SK-N-SH (cell line): ENCODE results near the gene CREG1. TPM values are rescaled to one million over a fixed set of nuclear protein-coding genes. Genes with fewer than 3 reads are reported as not detected.

Experiments used
- CTCF ChIA-PET: fragments of 300-600, 350-600 bp; formaldehyde crosslinking; extraction: SDS; loops from one replicate; lab custom pipeline; 2021; lab: Yijun Ruan, JAX
- POLR2A ChIA-PET: fragments of 350-600 bp; sonication (Branson Sonifier 250); formaldehyde crosslinking; extraction: SDS; loops from one replicate; lab custom pipeline; 2020; ENCODE audit warnings: antibody characterized with exemption, inconsistent platforms; lab: Yijun Ruan, JAX
- DNase-seq: peaks from one replicate; pipeline ENCODE4 v3.0.0; 2012
- H2AFZ ChIP-seq: fragments of 200-600 bp; sonication (generic); 2 replicates; pipeline ENCODE4 v1.8.1; 2016; ENCODE audit warnings: antibody characterized with exemption, mild to moderate bottlenecking, low read depth
- H3F3A ChIP-seq: fragments of 200-600 bp; sonication (generic); replicated peaks from 2 replicates; pipeline ENCODE3; 2016; ENCODE audit warnings: antibody characterized with exemption, mild to moderate bottlenecking; ENCODE audit not compliant: insufficient read depth
- H3K27ac ChIP-seq, 2 experiments: fragments of 200-500 bp in 1 of 2; fragments of 200-600 bp in 1 of 2; sonication (Bioruptor generic) in 1 of 2; sonication (generic), shearing (Covaris generic) in 1 of 2; 2 replicates each; pipeline versions ENCODE4 v1.5.1 to v1.6.1; 2014 to 2016; ENCODE audit warnings: low read depth in 2 of 2, inconsistent platforms in 1 of 2, low read length in 1 of 2, mild to moderate bottlenecking in 1 of 2, mixed read lengths in 1 of 2
- H3K27me3 ChIP-seq: fragments of 200-600 bp; sonication (generic), shearing (Covaris generic); 2 replicates; pipeline ENCODE4 v1.6.1; 2016; ENCODE audit warnings: mixed run types; ENCODE audit not compliant: insufficient read depth
- H3K36me3 ChIP-seq, 2 experiments: fragments of 200-500 bp in 1 of 2; fragments of 200-600 bp in 1 of 2; sonication (Bioruptor generic) in 1 of 2; sonication (generic) in 1 of 2; replicated peaks in 1 of 2; 2 replicates each; pipeline versions ENCODE3 to v1.5.1; 2014 to 2016; ENCODE audit warnings: low read length in 1 of 2, mild to moderate bottlenecking in 1 of 2; ENCODE audit not compliant: insufficient read depth in 2 of 2, control insufficient read depth in 1 of 2
- H3K4me1 ChIP-seq, 2 experiments: fragments of 200-500 bp in 1 of 2; fragments of 200-600 bp in 1 of 2; sonication (Bioruptor generic) in 1 of 2; sonication (generic), shearing (Covaris generic) in 1 of 2; 2 replicates each; pipeline versions ENCODE4 v1.5.1 to v1.6.1; 2014 to 2016; ENCODE audit warnings: low read depth in 1 of 2, low read length in 1 of 2, mixed run types in 1 of 2; ENCODE audit not compliant: insufficient read depth in 2 of 2, control insufficient read depth in 1 of 2
- H3K4me2 ChIP-seq: fragments of 200-600 bp; sonication (generic), shearing (Covaris generic); 2 replicates; pipeline ENCODE4 v1.6.1; 2017; ENCODE audit warnings: mixed run types
- H3K4me3 ChIP-seq, 2 experiments: fragments of 200-500 bp in 1 of 2; fragments of 200-600 bp in 1 of 2; sonication (Bioruptor generic) in 1 of 2; sonication (generic), shearing (Covaris generic) in 1 of 2; 2 replicates each; pipeline versions ENCODE4 v1.5.1 to v1.8.1; 2014 to 2016; ENCODE audit warnings: low read depth in 2 of 2, inconsistent platforms in 1 of 2, low read length in 1 of 2, mild to moderate bottlenecking in 1 of 2, mixed read lengths in 1 of 2, moderate library complexity in 1 of 2
- H3K79me2 ChIP-seq: fragments of 200-600 bp; sonication (generic); 2 replicates; pipeline ENCODE4 v1.8.1; 2017; ENCODE audit warnings: mild to moderate bottlenecking; ENCODE audit not compliant: insufficient read depth
- H3K9ac ChIP-seq: fragments of 200-600 bp; sonication (generic); 2 replicates; pipeline ENCODE4 v1.6.1; 2017; ENCODE audit warnings: mixed run types
- H3K9me2 ChIP-seq: fragments of 200-600 bp; sonication (generic); 2 replicates; pipeline ENCODE4 v1.6.1; 2017; ENCODE audit warnings: mixed run types
- H3K9me3 ChIP-seq: fragments of 200-600 bp; sonication (generic); 2 replicates; pipeline ENCODE4 v1.6.1; 2017; ENCODE audit warnings: mixed run types, mild to moderate bottlenecking, moderate library complexity
- H4K20me1 ChIP-seq: fragments of 200-600 bp; sonication (generic); 2 replicates; pipeline ENCODE4 v1.6.1; 2017; ENCODE audit warnings: mild to moderate bottlenecking, mixed run types; ENCODE audit not compliant: insufficient read depth
- FOSL2 ChIP-seq: IDR thresholded peaks from 2 replicates; pipeline ENCODE4 v1.4.0; 2012; ENCODE audit warnings: low read depth, mild to moderate bottlenecking, moderate library complexity, borderline replicate concordance
- FOXJ3 ChIP-seq: sonication (generic); formaldehyde crosslinking; IDR thresholded peaks from 2 replicates; pipeline ENCODE4 v1.5.1; 2020; ENCODE audit warnings: mild to moderate bottlenecking, missing genetic modification reagents
- GABPA ChIP-seq: IDR thresholded peaks from 2 replicates; pipeline ENCODE4 v1.4.0; 2012; ENCODE audit warnings: low read depth, mild to moderate bottlenecking
- GATA2 ChIP-seq: sonication (generic); formaldehyde crosslinking; IDR thresholded peaks from 2 replicates; pipeline ENCODE4 v1.5.0; 2020; ENCODE audit warnings: mild to moderate bottlenecking, missing genetic modification reagents
- IRF3 ChIP-seq: fragments of 150-350 bp; IDR thresholded peaks from 2 replicates; pipeline ENCODE4 v1.6.1; 2016; ENCODE audit warnings: mild to moderate bottlenecking, low read depth, low read length
- JUND ChIP-seq: IDR thresholded peaks from 2 replicates; pipeline ENCODE4 v1.4.0; 2012
- MXI1 ChIP-seq: IDR thresholded peaks from 2 replicates; pipeline ENCODE4 v1.6.1; 2012; ENCODE audit warnings: mild to moderate bottlenecking, low read depth, low read length, improper control_type of control experiment
- NFIC ChIP-seq: IDR thresholded peaks from 2 replicates; pipeline ENCODE4 v1.4.0; 2012; ENCODE audit warnings: borderline replicate concordance
- NRF1 ChIP-seq: IDR thresholded peaks from 2 replicates; pipeline ENCODE4 v1.6.1; 2012; ENCODE audit warnings: low read depth, mild to moderate bottlenecking, low read length
- POLR2AphosphoS5 ChIP-seq: IDR thresholded peaks from 2 replicates; pipeline ENCODE4 v1.6.1; 2012; ENCODE audit warnings: low read depth, low read length
- RAD21 ChIP-seq: IDR thresholded peaks from 2 replicates; pipeline ENCODE4 v1.6.1; 2012; ENCODE audit warnings: mild to moderate bottlenecking, low read length
- RFX5 ChIP-seq: IDR thresholded peaks from 2 replicates; pipeline ENCODE4 v1.6.1; 2012; ENCODE audit warnings: mild to moderate bottlenecking, improper control_type of control experiment, low read length
- RXRA ChIP-seq: IDR thresholded peaks from 2 replicates; pipeline ENCODE4 v1.4.0; 2012; ENCODE audit warnings: low read depth, mild to moderate bottlenecking, borderline replicate concordance
- SMC3 ChIP-seq: IDR thresholded peaks from 2 replicates; pipeline ENCODE4 v1.6.1; 2012; ENCODE audit warnings: low read depth, low read length, improper control_type of control experiment
- TCF12 ChIP-seq: IDR thresholded peaks from 2 replicates; pipeline ENCODE4 v1.4.0; 2012
- USF1 ChIP-seq: IDR thresholded peaks from 2 replicates; pipeline ENCODE4 v1.4.0; 2012; ENCODE audit warnings: low read depth, borderline replicate concordance
- YY1 ChIP-seq: IDR thresholded peaks from 2 replicates; pipeline ENCODE4 v1.4.0; 2012; ENCODE audit warnings: low read depth, mild to moderate bottlenecking
- ZBTB33 ChIP-seq: IDR thresholded peaks from 2 replicates; pipeline ENCODE4 v1.4.0; 2012; ENCODE audit warnings: low read depth, borderline replicate concordance
- WGBS: methylation state at CpG from one replicate; pipeline ENCODE4 v1.1.6; 2017; ENCODE audit warnings: low lambda C conversion rate; 5-methylcytosine and 5-hydroxymethylcytosine counted together
- polyA plus RNA-seq, 3 experiments: library from polyadenylated mRNA; depleted of rRNA; stranded (reverse); fragments of >200 nt; gene quantifications; 2 replicates each; pipeline ENCODE4 v1.2.3, GENCODE V29; 2012
- TF ChIP-seq, protein P1 (sequence below): IDR thresholded peaks from 2 replicates; pipeline ENCODE4; 2012

CREG1 gene
- polyA plus RNA-seq, 1 of the 3 experiments (the other 2 are of a cell fraction) = 26.1 TPM

DNA sequence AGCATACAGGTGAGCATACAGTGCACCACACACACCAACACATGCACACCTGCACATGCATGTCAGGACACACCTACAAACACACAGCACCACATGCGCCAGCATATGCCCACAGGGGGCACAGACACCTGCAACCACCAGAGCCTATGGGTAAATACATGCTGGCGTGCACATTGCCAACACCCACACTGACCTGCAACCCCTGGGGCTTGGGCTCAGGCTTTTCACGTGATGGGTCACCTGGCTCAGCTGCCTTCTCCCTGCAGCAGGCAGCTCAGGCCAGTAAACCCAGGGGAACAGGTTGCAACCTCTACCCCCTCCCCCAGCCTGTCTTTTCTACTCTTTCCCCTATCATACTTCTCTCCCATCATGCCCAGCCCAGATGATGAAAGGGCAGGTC is 43.3 kb downstream of the CREG1 start:
- Histone ChIP-seq H3F3A (no peaks in the 10 kb centered on the region), H3K4me1 (no peaks in the 10 kb centered on the region), H3K4me3 (no peak overlapping the region), H3K9ac (no peak overlapping the region), H3K36me3 (no peaks in the 10 kb centered on the region), H3K27ac (no peak overlapping the region), H3K9me3 (no peaks in the 10 kb centered on the region), H4K20me1 (no peaks in the 10 kb centered on the region), H3K27me3 (no peaks in the 10 kb centered on the region; the same call in 1 of the 2 replicates), H3K79me2 (no peaks in the 10 kb centered on the region), H2AFZ (no peak overlapping the region), H3K9me2 (no peaks in the 10 kb centered on the region), H3K4me2 (no peak overlapping the region)
- DNase-seq = no peak
- 42% methylated on average over 3 of the region's 3 CpGs for WGBS
- ChIA-PET POLR2A (no interaction called here), CTCF (interaction anchor here (1.0 kb wide), 1 partner anchor 30 kb away, joined by 4 read pairs; no protein-coding TSS in a partner anchor)
- TF ChIP-seq USF1 (no peak), IRF3 (no peak), TCF12 (no peak), MXI1 (no peak), RXRA (no peak), RAD21 (no peak), RFX5 (no peak), ZBTB33 (no peak), FOXJ3 (no peak), NRF1 (no peak), NFIC (no peak), GABPA (no peak), GATA2 (no peak), JUND (no peak), YY1 (no peak)

DNA sequence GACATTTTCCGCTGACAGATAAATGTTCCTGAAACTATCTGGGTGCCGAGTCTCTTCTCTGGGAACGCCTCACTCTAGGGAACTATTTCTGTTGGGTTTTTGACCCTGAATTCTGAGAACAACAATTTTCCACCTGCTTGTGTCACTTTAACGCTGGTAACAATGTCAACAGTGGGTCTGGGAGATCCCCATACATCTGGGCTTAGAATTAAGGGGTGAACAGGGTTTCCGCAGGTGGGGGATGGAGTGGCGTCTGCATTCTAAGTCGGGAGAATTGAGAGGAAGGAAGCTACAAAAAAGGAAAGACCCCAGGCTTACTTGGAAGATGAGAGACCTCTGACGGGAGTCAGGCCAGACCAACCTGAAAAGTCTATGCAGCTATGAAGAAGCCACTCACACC is 44.0 kb downstream of the CREG1 start:
- Histone ChIP-seq H3K4me2 (no peak overlapping the region), H3F3A (no peaks in the 10 kb centered on the region), H2AFZ (no peak overlapping the region), H3K36me3 (no peaks in the 10 kb centered on the region), H3K27ac (no peak overlapping the region), H3K9ac (no peak overlapping the region), H3K4me1 (no peaks in the 10 kb centered on the region), H3K9me2 (no peaks in the 10 kb centered on the region), H3K9me3 (no peaks in the 10 kb centered on the region), H3K79me2 (no peaks in the 10 kb centered on the region), H3K4me3 (no peak overlapping the region), H4K20me1 (no peaks in the 10 kb centered on the region), H3K27me3 (no peaks in the 10 kb centered on the region; the same call in 1 of the 2 replicates)
- DNase-seq = no peak
- ChIA-PET CTCF (interaction anchor here (0.9 to 1.0 kb wide), 2 partner anchors 31 to 39 kb away, joined by 3 to 4 read pairs; no protein-coding TSS in a partner anchor), POLR2A (interaction anchor here (0.6 kb wide), 1 partner anchor 54 kb away, joined by 3 read pairs; no protein-coding TSS in a partner anchor)
- no peak for TF ChIP-seq FOSL2
- TF ChIP-seq, protein P1, sequence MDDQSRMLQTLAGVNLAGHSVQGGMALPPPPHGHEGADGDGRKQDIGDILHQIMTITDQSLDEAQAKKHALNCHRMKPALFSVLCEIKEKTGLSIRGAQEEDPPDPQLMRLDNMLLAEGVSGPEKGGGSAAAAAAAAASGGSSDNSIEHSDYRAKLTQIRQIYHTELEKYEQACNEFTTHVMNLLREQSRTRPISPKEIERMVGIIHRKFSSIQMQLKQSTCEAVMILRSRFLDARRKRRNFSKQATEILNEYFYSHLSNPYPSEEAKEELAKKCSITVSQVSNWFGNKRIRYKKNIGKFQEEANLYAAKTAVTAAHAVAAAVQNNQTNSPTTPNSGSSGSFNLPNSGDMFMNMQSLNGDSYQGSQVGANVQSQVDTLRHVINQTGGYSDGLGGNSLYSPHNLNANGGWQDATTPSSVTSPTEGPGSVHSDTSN = no peak
- TF ChIP-seq GATA2 = no peak
- TF ChIP-seq POLR2AphosphoS5 = no peak
- TF ChIP-seq TCF12 = no peak
- TF ChIP-seq GABPA = no peak
- TF ChIP-seq RAD21 = no peak
- TF ChIP-seq SMC3 = no peak
- 50% methylated on average over 8 of the region's 8 CpGs for WGBS
